Activated B cell treated with CpG ODN at 0.5 μM for 24 hours (primary cell): ENCODE data around the gene EREG. TPM values are rescaled to one million over a fixed set of nuclear protein-coding genes. Genes with fewer than 3 reads are reported as not detected.
"Not testable (repeated sequence)": the region's sequence is repeated elsewhere in the genome, so short reads cannot be mapped to it uniquely, and the experiment has no call there.

ENCODE experiments used
- ATAC-seq: fragments of 200-7000 bp; cut with Tn5 transposase; one replicate; pipeline ENCODE4 v1.10.0; 2021; ENCODE audit warnings: low read depth, mild to moderate bottlenecking, moderate library complexity
- CTCF ChIA-PET: fragments of 350-600 bp; sonication (Branson Sonifier 250); formaldehyde crosslinking; loops from one replicate; lab custom pipeline; 2021; ENCODE audit warnings: antibody characterized with exemption; lab: Charles Lee
- POLR2A ChIA-PET: fragments of 350-600 bp; sonication (Branson Sonifier 250); formaldehyde crosslinking; loops from one replicate; lab custom pipeline; 2021; ENCODE audit warnings: antibody characterized with exemption; lab: Charles Lee
- DNase-seq: peaks from one replicate; pipeline ENCODE4 v3.0.0; 2022
- H3K27ac Mint-ChIP-seq: one replicate; pipeline ENCODE4 v1.8.0; 2020; ENCODE audit warnings: mixed read lengths
- H3K27me3 Mint-ChIP-seq: one replicate; pipeline ENCODE4 v1.8.0; 2021; ENCODE audit warnings: mixed read lengths
- H3K36me3 Mint-ChIP-seq: one replicate; pipeline ENCODE4 v1.8.0; 2021; ENCODE audit warnings: low read depth, mixed read lengths
- H3K4me1 Mint-ChIP-seq: one replicate; pipeline ENCODE4 v1.8.0; 2021; ENCODE audit warnings: mixed read lengths
- H3K4me3 Mint-ChIP-seq: one replicate; pipeline ENCODE4 v1.8.0; 2020; ENCODE audit warnings: mild to moderate bottlenecking, mixed read lengths
- H3K9me3 Mint-ChIP-seq: one replicate; pipeline ENCODE4 v1.8.0; 2020; ENCODE audit warnings: mixed read lengths
- CTCF ChIP-seq: fragments of 200-600 bp; IDR thresholded peaks from one replicate; pipeline ENCODE4 v1.8.0; 2022; ENCODE audit warnings: antibody characterized with exemption, mild to moderate bottlenecking
- intact Hi-C: fragments of 100-400 bp; cut with micrococcal nuclease; formaldehyde crosslinking; loops from one replicate; pipeline ENCODE4 v1.15.1; 2024
- total RNA-seq: library from RNA; stranded (reverse); gene quantifications from 2 replicates; pipeline ENCODE4 v1.2.3, GENCODE V29; 2022

The EREG gene
- total RNA-seq, 1 donor from 2014 or later: not detected

- Mint-ChIP-seq H3K27ac (no peak overlapping the region), H3K27me3 (no peaks in the 10 kb centered on the region), H3K9me3 (no peaks in the 10 kb centered on the region), H3K4me3 (no peak overlapping the region), H3K36me3 (peaks cover 4% of the 10 kb centered on the region), H3K4me1 (peaks cover 13% of the 10 kb centered on the region)
- TF ChIP-seq CTCF: no peak
- ChIA-PET CTCF (no interaction called here), POLR2A (no interaction called here)
- DNase-seq: no peak
- intact Hi-C loops: no loop called here
- ATAC-seq: no peak
Observed at GRCh38 chr4:74394476-74395136, 29.7 kb downstream of the EREG start.

- Mint-ChIP-seq H3K36me3 (peaks cover 4% of the 10 kb centered on the region), H3K4me1 (peaks cover 13% of the 10 kb centered on the region), H3K9me3 (no peaks in the 10 kb centered on the region), H3K27me3 (no peaks in the 10 kb centered on the region), H3K4me3 (no peak overlapping the region), H3K27ac (no peak overlapping the region)
- intact Hi-C loops: no loop called here
- ATAC-seq: no peak
- no peak for DNase-seq
- ChIA-PET CTCF (no interaction called here), POLR2A (no interaction called here)
- no peak for TF ChIP-seq CTCF
Observed at GRCh38 chr4:74395633-74396032, 30.7 kb downstream of the EREG start.

- peaks cover 4% of the 10 kb centered on the region for H3K36me3 Mint-ChIP-seq
- DNase-seq: no peak
- POLR2A ChIA-PET: interaction anchor here (1.4 kb wide), 1 partner anchor 47 kb away, joined by 12 read pairs; the partner anchor contains the start of gene AREG
Observed at GRCh38 chr4:74397748-74398426, 32.9 kb downstream of the EREG start.

GRCh38 chr4:74398894-74399589 is 34.1 kb downstream of the EREG start:
- not testable (repeated sequence) for ATAC-seq, H3K27me3 Mint-ChIP-seq, H3K9me3 Mint-ChIP-seq, H3K36me3 Mint-ChIP-seq, DNase-seq
- POLR2A ChIA-PET: interaction anchor here (0.8 to 1.4 kb wide), 3 partner anchors 9 to 46 kb away, joined by 3 to 12 read pairs (median 3); partner anchors contain the start of gene AREG
- Mint-ChIP-seq H3K27ac (peak overlapping the region; percentile 98), H3K4me1 (peaks cover 28% of the 10 kb centered on the region), H3K4me3 (peak overlapping the region; percentile 99)
- CTCF ChIA-PET: interaction anchor here (0.8 kb wide), 1 partner anchor 193 kb away, joined by 3 read pairs; no protein-coding TSS in a partner anchor
- intact Hi-C loops: loop anchor here (1.0 to 2.0 kb wide), 2 partner anchors 46 to 240 kb away; partner anchors contain the start of genes AREG and MTHFD2L

More at GRCh38 chr4:74397748-74398426, 32.9 kb downstream of the EREG start:
- TF ChIP-seq CTCF: no peak
- H3K9me3 Mint-ChIP-seq: no peaks in the 10 kb centered on the region
- peak overlapping the region; percentile 99 for H3K4me3 Mint-ChIP-seq
- peaks cover 20% of the 10 kb centered on the region for H3K4me1 Mint-ChIP-seq
- CTCF ChIA-PET: no interaction called here
- H3K27me3 Mint-ChIP-seq: no peaks in the 10 kb centered on the region
- peak overlapping the region; percentile 98 for H3K27ac Mint-ChIP-seq
- intact Hi-C loops: loop anchor here (1.0 to 2.0 kb wide), 2 partner anchors 47 to 239 kb away; partner anchors contain the start of genes AREG and MTHFD2L
- peak; percentile 68 for ATAC-seq

- ChIA-PET POLR2A (interaction anchor here (3.1 kb wide), 1 partner anchor 45 kb away, joined by 11 read pairs; the partner anchor contains the start of gene AREG), CTCF (interaction anchor here (1.8 kb wide), 1 partner anchor 45 kb away, joined by 5 read pairs; the partner anchor contains the start of gene AREG)
- Mint-ChIP-seq H3K4me3 (no peak overlapping the region), H3K36me3 (peaks cover 4% of the 10 kb centered on the region), H3K27me3 (no peaks in the 10 kb centered on the region), H3K27ac (no peak overlapping the region), H3K4me1 (peaks cover 28% of the 10 kb centered on the region), H3K9me3 (no peaks in the 10 kb centered on the region)
- DNase-seq (no peak), ATAC-seq (no peak)
- no peak for TF ChIP-seq CTCF
- intact Hi-C loops: no loop called here
Observed at GRCh38 chr4:74400395-74400794, 35.5 kb downstream of the EREG start.
